Measurements from ENCODE around the gene LY6G6C. TPM values are rescaled to one million over a fixed set of nuclear protein-coding genes. Genes with fewer than 3 reads are reported as not detected.

Gene LY6G6C, protein sequence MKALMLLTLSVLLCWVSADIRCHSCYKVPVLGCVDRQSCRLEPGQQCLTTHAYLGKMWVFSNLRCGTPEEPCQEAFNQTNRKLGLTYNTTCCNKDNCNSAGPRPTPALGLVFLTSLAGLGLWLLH
- not detected in 2 replicates for total RNA-seq (2014; rRNA removed; shearing (Covaris generic))
- polyA plus RNA-seq (2016; fragmentation: Nextera tagmentation; extraction: Ambion mirVana): 0.23 TPM in 1 of 2 replicates, not detected in the other
- long read RNA-seq: 0 reads

DNA sequence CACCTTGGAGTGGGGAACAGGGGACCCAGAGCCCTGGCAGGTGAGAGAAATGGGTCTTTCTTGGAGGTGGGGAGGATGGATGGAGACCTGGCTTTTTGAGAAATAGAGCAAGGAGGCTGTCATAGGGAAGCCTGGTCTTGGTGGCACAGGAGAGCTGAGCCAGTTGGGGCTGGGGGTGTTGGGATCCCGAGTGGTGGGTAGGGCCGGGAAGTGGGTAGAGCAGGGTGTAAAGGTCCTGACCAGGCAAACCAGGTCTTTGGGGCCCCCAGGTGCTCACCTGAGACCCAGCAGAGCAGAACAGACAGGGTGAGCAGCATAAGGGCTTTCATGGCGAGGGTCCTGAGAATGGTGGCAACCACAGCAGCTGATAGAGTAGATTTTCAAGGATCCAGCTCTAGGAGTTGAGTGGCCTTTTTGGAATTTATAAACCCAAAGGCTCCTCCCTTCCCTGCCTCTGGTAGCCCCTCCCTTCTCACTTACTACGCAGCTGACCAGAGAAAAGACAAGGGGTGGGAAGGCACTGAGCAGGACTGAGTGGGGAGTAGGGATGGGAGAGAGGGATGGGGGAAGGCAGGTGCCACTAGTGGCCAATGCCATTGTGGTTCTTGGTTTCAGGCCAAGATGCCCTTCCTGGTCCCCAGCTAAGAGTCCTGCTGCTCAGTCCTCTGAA lies at the start of gene LY6G6C:
Gene LY6G6C (minus strand): TSS at position 396 of the 670 bp plus-strand sequence. CDS start 67 bp downstream, at position 329.
- Histone ChIP-seq H3F3A (replicated peaks; ENCODE audit: low read depth) (no peaks in the 10 kb centered on the region), H3K4me2 (no peak within 1 kb of the TSS), H3K4me1 (ENCODE audit: insufficient read depth) (peaks cover 14% of the 10 kb centered on the region), H3K4me3 (no peak within 1 kb of the TSS), H3K79me2 (replicated peaks; ENCODE audit: insufficient read depth) (no peaks in the 10 kb centered on the region), H3K27ac (ENCODE audit: low read depth) (no peak within 1 kb of the TSS), H4K20me1 (replicated peaks; ENCODE audit: insufficient read depth) (no peaks in the 10 kb centered on the region), H3K36me3 (ENCODE audit: insufficient read depth) (no peaks in the 10 kb centered on the region), H3K27me3 (ENCODE audit: insufficient read depth) (no peaks in the 10 kb centered on the region), H2AFZ (no peak within 1 kb of the TSS), H3K9me2 (ENCODE audit: insufficient read depth) (no peaks in the 10 kb centered on the region)
- Mint-ChIP-seq H3K27ac (no peak within 1 kb of the TSS), H3K4me3 (no peak within 1 kb of the TSS), H3K9me3 (no peaks in the 10 kb centered on the region; the same call in 2 of the 3 replicates), H3K4me1 (peaks cover 21% of the 10 kb centered on the region), H3K36me3 (ENCODE audit: low read depth) (peaks cover 8% of the 10 kb centered on the region; the same call in 2 of the 3 replicates), H3K27me3 (ENCODE audit: insufficient read depth, low read depth, poor library complexity) (peaks cover 15% of the 10 kb centered on the region)
- no peak for DNase-seq (ENCODE audit: low spot score)
- TF ChIP-seq NANOG (IDR thresholded peaks at IDR 0.05; ENCODE audit: borderline replicate concordance) (no peak), STAT1 (IDR thresholded peaks at IDR 0.05; ENCODE audit: unreplicated experiment) (no peak), ZNF114 (CRISPR knock-in tag; IDR thresholded peaks at IDR 0.05) (no peak), EZH2 (IDR thresholded peaks at IDR 0.05; ENCODE audit: low read depth, unreplicated experiment) (no peak), JUNB (IDR thresholded peaks at IDR 0.05; ENCODE audit: unreplicated experiment) (no peak), CREB1 (CRISPR knock-in tag; IDR thresholded peaks at IDR 0.05; ENCODE audit: low read depth) (no peak), CTCF (conservative IDR thresholded peaks at IDR 0.05; ENCODE audit: low read depth in 2 of 2) (no peak), POLR2AphosphoS5 (IDR thresholded peaks at IDR 0.05; ENCODE audit: low read depth) (no peak), EZH2phosphoT487 (IDR thresholded peaks at IDR 0.05; ENCODE audit: unreplicated experiment) (no peak), ZNF331 (CRISPR knock-in tag; IDR thresholded peaks at IDR 0.05; ENCODE audit: low read depth) (no peak), REST (IDR thresholded peaks at IDR 0.05; ENCODE audit: unreplicated experiment) (no peak)
- TF ChIP-seq, protein P1, sequence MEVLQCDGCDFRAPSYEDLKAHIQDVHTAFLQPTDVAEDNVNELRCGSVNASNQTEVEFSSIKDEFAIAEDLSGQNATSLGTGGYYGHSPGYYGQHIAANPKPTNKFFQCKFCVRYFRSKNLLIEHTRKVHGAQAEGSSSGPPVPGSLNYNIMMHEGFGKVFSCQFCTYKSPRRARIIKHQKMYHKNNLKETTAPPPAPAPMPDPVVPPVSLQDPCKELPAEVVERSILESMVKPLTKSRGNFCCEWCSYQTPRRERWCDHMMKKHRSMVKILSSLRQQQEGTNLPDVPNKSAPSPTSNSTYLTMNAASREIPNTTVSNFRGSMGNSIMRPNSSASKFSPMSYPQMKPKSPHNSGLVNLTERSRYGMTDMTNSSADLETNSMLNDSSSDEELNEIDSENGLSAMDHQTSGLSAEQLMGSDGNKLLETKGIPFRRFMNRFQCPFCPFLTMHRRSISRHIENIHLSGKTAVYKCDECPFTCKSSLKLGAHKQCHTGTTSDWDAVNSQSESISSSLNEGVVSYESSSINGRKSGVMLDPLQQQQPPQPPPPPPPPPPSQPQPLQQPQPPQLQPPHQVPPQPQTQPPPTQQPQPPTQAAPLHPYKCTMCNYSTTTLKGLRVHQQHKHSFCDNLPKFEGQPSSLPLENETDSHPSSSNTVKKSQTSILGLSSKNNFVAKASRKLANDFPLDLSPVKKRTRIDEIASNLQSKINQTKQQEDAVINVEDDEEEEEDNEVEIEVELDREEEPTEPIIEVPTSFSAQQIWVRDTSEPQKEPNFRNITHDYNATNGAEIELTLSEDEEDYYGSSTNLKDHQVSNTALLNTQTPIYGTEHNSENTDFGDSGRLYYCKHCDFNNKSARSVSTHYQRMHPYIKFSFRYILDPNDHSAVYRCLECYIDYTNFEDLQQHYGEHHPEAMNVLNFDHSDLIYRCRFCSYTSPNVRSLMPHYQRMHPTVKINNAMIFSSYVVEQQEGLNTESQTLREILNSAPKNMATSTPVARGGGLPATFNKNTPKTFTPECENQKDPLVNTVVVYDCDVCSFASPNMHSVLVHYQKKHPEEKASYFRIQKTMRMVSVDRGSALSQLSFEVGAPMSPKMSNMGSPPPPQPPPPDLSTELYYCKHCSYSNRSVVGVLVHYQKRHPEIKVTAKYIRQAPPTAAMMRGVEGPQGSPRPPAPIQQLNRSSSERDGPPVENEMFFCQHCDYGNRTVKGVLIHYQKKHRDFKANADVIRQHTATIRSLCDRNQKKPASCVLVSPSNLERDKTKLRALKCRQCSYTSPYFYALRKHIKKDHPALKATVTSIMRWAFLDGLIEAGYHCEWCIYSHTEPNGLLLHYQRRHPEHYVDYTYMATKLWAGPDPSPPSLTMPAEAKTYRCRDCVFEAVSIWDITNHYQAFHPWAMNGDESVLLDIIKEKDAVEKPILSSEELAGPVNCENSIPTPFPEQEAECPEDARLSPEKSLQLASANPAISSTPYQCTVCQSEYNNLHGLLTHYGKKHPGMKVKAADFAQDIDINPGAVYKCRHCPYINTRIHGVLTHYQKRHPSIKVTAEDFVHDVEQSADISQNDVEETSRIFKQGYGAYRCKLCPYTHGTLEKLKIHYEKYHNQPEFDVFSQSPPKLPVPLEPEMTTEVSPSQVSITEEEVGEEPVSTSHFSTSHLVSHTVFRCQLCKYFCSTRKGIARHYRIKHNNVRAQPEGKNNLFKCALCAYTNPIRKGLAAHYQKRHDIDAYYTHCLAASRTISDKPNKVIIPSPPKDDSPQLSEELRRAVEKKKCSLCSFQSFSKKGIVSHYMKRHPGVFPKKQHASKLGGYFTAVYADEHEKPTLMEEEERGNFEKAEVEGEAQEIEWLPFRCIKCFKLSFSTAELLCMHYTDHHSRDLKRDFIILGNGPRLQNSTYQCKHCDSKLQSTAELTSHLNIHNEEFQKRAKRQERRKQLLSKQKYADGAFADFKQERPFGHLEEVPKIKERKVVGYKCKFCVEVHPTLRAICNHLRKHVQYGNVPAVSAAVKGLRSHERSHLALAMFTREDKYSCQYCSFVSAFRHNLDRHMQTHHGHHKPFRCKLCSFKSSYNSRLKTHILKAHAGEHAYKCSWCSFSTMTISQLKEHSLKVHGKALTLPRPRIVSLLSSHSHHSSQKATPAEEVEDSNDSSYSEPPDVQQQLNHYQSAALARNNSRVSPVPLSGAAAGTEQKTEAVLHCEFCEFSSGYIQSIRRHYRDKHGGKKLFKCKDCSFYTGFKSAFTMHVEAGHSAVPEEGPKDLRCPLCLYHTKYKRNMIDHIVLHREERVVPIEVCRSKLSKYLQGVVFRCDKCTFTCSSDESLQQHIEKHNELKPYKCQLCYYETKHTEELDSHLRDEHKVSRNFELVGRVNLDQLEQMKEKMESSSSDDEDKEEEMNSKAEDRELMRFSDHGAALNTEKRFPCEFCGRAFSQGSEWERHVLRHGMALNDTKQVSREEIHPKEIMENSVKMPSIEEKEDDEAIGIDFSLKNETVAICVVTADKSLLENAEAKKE (CRISPR knock-in tag; IDR thresholded peaks at IDR 0.05): no peak
- TF ChIP-seq, protein P2, sequence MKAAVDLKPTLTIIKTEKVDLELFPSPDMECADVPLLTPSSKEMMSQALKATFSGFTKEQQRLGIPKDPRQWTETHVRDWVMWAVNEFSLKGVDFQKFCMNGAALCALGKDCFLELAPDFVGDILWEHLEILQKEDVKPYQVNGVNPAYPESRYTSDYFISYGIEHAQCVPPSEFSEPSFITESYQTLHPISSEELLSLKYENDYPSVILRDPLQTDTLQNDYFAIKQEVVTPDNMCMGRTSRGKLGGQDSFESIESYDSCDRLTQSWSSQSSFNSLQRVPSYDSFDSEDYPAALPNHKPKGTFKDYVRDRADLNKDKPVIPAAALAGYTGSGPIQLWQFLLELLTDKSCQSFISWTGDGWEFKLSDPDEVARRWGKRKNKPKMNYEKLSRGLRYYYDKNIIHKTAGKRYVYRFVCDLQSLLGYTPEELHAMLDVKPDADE (IDR thresholded peaks at IDR 0.05): no peak
- ATAC-seq: no peak
